ENCODE results near the gene SHISAL1.
A peak's percentile ranks its signal among the peaks of the same experiment; 100 is the strongest.
"Not testable (repeated sequence)": the region's sequence is repeated elsewhere in the genome, so short reads cannot be mapped to it uniquely, and the experiment has no call there.

SHISAL1 gene

DNA sequence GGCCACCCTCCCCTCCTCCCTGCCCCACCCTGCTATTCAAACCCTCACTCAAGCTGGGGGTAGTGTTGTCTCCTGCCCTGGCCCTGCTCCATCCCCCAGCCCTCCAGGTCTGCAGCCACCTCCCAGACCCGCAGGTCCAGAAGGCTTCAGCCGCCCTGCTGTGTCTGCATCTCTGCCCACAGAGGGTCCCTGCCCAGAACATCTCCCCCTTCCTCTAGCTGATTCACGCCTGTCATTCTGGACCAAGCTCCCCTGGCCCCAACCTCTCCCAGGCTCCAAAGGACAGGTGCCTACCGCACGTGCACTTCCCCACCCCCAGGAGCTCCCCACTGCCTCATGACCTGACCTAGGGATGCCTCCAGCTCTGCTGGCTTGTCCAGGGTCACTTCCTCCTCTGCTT is 16.0 kb upstream of the SHISAL1 start:
- peaks cover 4% of the 10 kb centered on the region for H3K27me3 ChIP-seq (replicated peaks; ENCODE audit: control insufficient read depth, insufficient read depth, low read length)
- DNase-seq (ENCODE audit: extremely low read depth, insufficient read length): no peak
- H3K36me3 ChIP-seq (ENCODE audit: control insufficient read depth, insufficient read depth, low read length): no peaks in the 10 kb centered on the region
- TF ChIP-seq, protein P1, sequence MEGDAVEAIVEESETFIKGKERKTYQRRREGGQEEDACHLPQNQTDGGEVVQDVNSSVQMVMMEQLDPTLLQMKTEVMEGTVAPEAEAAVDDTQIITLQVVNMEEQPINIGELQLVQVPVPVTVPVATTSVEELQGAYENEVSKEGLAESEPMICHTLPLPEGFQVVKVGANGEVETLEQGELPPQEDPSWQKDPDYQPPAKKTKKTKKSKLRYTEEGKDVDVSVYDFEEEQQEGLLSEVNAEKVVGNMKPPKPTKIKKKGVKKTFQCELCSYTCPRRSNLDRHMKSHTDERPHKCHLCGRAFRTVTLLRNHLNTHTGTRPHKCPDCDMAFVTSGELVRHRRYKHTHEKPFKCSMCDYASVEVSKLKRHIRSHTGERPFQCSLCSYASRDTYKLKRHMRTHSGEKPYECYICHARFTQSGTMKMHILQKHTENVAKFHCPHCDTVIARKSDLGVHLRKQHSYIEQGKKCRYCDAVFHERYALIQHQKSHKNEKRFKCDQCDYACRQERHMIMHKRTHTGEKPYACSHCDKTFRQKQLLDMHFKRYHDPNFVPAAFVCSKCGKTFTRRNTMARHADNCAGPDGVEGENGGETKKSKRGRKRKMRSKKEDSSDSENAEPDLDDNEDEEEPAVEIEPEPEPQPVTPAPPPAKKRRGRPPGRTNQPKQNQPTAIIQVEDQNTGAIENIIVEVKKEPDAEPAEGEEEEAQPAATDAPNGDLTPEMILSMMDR (IDR thresholded peaks at IDR 0.05; ENCODE audit: insufficient read depth, low read length, poor library complexity, severe bottlenecking): no peak
- H3K4me3 ChIP-seq (replicated peaks; ENCODE audit: low read depth, low read length): no peak overlapping the region

DNA sequence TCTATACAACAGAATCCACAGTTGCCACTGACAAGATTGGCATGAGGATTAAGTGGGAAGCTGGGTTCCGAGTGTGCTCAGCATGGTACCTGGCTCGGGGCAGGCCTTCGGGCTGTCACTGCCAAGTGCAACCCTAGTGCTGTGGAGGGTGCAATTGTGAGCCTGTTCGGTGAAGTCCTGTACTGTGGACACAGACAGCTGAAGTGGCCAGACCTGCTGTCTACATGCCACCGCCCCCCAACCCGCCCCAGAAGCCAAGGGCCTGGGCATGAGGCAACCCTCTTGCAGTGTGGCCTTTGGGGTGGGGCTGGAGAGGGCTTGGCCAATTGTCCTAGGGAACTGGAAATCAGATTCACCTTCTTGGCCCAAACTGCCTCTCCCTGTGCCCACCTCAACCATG is 15.6 kb upstream of the SHISAL1 start:
- no peak for DNase-seq (ENCODE audit: extremely low read depth, insufficient read length)
- TF ChIP-seq, protein P1 (IDR thresholded peaks at IDR 0.05; ENCODE audit: insufficient read depth, low read length, poor library complexity, severe bottlenecking): no peak
- H3K27me3 ChIP-seq (replicated peaks; ENCODE audit: control insufficient read depth, insufficient read depth, low read length): peaks cover 4% of the 10 kb centered on the region

DNA sequence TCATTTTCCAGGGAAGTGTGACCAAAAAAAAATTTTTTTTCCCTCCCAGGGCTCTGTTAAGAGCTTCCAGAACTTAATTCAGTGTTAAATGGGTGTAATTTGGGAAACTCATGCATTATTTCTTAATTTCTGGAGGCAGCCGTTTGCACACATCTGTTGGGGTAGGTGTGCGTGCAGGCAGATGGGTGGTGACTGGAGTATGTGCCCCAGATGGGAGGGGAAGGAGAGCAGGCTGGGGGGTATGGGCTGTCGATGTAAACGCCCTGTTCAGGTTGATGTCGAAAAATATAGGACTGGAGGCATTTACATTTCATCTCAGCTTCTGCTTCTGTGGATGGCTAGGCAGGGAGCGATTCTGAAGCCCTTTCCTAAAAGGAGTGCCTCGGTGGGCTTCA is 13.7 kb upstream of the SHISAL1 start:
- Histone ChIP-seq H3K4me3 (replicated peaks; ENCODE audit: low read depth, low read length) (no peak overlapping the region), H3K27me3 (replicated peaks; ENCODE audit: control insufficient read depth, insufficient read depth, low read length) (peaks cover 4% of the 10 kb centered on the region), H3K36me3 (ENCODE audit: control insufficient read depth, insufficient read depth, low read length) (no peaks in the 10 kb centered on the region)
- no peak for DNase-seq (ENCODE audit: extremely low read depth, insufficient read length)
- TF ChIP-seq, protein P1 (IDR thresholded peaks at IDR 0.05; ENCODE audit: insufficient read depth, low read length, poor library complexity, severe bottlenecking): no peak

More for the DNA sequence above, 15.6 kb upstream of the SHISAL1 start:
- H3K4me3 ChIP-seq (replicated peaks; ENCODE audit: low read depth, low read length): no peak overlapping the region
- H3K36me3 ChIP-seq (ENCODE audit: control insufficient read depth, insufficient read depth, low read length): no peaks in the 10 kb centered on the region

DNA sequence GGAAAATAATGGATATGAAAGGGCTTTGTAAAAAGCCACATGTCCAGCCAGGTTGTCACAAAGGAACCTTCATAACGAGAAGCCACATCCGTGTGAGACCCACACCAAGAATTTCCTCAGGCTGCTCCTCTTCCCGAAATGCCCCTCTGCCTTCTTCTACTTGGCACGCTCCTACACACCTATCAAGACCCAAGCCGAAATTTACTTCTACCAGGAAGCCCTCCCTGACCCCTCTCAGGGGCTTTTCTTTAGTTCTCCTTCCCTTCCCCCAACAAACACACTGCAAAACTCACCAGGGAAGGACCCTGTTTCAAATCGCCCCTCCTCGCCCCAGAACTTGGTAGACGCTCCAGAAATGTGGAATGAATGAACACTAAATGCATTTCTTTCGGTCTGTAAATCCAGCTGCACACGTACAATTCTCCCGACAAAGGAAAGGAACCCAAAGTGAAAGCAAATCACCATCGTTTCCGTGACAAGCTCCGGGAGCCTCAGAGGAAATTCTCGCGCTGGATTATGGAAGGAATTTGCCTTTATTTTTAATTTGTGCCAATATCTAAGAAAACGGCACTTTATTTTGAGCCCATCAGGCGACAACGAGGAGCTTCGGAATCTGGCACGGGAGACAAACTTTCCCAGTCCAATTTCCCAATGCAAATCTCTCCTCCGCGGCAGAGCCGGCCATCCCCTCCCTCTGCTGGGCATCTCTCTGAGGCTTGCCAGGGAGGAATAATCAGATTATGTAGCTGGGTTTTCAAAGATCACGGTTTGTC is 13.2 kb upstream of the SHISAL1 start:
- Histone ChIP-seq H3K27me3 (replicated peaks; ENCODE audit: control insufficient read depth, insufficient read depth, low read length) (peaks cover 4% of the 10 kb centered on the region), H3K4me3 (replicated peaks; ENCODE audit: low read depth, low read length) (peak overlapping the region; percentile 19; the same call in 1 of the 2 replicates), H3K36me3 (ENCODE audit: control insufficient read depth, insufficient read depth, low read length) (no peaks in the 10 kb centered on the region)
- no peak for DNase-seq (ENCODE audit: extremely low read depth, insufficient read length)
- TF ChIP-seq, protein P1 (IDR thresholded peaks at IDR 0.05; ENCODE audit: insufficient read depth, low read length, poor library complexity, severe bottlenecking): no peak

DNA sequence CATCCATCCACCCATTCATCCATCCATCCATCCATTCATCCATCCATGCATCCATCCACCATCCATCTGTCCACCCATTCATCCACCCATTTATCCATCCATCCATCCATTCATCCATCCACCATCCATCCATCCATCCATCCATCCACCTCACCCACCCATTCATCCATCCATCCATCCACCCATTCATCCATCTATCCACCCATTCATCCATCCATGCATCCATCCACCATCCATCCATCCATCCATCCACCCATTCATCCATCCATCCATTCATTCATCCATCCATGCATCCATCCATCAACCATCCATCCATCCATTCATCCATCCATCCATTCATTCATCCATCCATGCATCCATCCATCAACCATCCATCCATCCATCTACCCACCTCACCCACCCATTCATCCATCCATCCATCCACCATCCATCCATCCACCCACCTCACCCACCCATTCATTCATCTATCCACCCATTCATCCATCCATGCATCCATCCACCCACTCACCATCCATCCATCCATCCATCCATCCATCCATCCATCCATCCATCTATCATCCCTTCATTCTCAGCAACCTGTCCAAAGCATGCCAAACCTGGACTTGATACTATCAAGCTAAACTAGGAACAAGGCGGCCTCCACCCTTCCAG is 10.5 kb upstream of the SHISAL1 start:
- not testable (repeated sequence) for H3K36me3 ChIP-seq (ENCODE audit: control insufficient read depth, insufficient read depth, low read length); DNase-seq (ENCODE audit: extremely low read depth, insufficient read length); H3K27me3 ChIP-seq (replicated peaks; ENCODE audit: control insufficient read depth, insufficient read depth, low read length); H3K4me3 ChIP-seq (replicated peaks; ENCODE audit: low read depth, low read length)

- TF ChIP-seq, protein P1 (IDR thresholded peaks at IDR 0.05; ENCODE audit: insufficient read depth, low read length, poor library complexity, severe bottlenecking): no peak
- H3K4me3 ChIP-seq (replicated peaks; ENCODE audit: low read depth, low read length): no peak overlapping the region
- peaks cover 1% of the 10 kb centered on the region; the same call in 1 of the 2 replicates for H3K27me3 ChIP-seq (replicated peaks; ENCODE audit: control insufficient read depth, insufficient read depth, low read length)
- no peaks in the 10 kb centered on the region for H3K36me3 ChIP-seq (ENCODE audit: control insufficient read depth, insufficient read depth, low read length)
- no peak for DNase-seq (ENCODE audit: extremely low read depth, insufficient read length)
These were observed 6.9 kb upstream of the SHISAL1 start for GRCh38 chr22:44319685-44320084.
